ENCODE measurements around the gene DERA. TPM values are rescaled to one million over a fixed set of nuclear protein-coding genes. Genes with fewer than 3 reads are reported as not detected.

Gene DERA
- total and polyA plus RNA-seq, 2 of the 8 experiments (the other 6 are each of a cell fraction or from before 2014, with no cell fraction given) = 13.1 to 17.1 TPM

DNA sequence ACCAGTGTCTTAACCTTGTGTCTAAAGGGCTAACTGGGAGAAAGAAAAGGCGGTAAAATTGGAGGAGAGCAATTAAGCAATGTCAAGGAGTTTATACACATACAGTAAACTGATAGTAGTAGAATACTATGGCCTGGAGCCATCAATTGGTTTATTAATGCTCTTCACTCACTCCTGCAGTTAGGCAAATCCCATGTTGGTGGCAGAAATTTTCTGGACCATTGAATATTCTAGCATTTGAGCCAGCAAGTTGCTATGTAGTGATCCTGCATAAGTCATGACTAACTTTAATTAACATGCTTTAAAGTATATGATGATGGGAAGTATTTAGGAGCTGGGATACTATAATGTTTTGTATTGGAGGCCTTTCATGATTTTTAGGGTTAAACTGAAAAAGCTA, 14.3 kb upstream of the DERA start:
- no peak for TF ChIP-seq RBBP5 (IDR thresholded peaks at IDR 0.05; ENCODE audit: borderline replicate concordance, low read depth, low read length)
- TF ChIP-seq YY1 (IDR thresholded peaks at IDR 0.05; ENCODE audit: low read depth, low read length) = no peak
- TF ChIP-seq SP2 (IDR thresholded peaks at IDR 0.05; ENCODE audit: low read length) = no peak
- TF ChIP-seq, protein P1, sequence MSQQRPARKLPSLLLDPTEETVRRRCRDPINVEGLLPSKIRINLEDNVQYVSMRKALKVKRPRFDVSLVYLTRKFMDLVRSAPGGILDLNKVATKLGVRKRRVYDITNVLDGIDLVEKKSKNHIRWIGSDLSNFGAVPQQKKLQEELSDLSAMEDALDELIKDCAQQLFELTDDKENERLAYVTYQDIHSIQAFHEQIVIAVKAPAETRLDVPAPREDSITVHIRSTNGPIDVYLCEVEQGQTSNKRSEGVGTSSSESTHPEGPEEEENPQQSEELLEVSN (IDR thresholded peaks at IDR 0.05) = no peak
- TF ChIP-seq SIX5 (IDR thresholded peaks at IDR 0.05; ENCODE audit: low read depth, low read length) = no peak
- TF ChIP-seq BCL11A (IDR thresholded peaks at IDR 0.05; ENCODE audit: low read depth in 2 of 2, low read length in 2 of 2) = no peak
- no peak for TF ChIP-seq SRF (IDR thresholded peaks at IDR 0.05; ENCODE audit: low read depth, low read length)
- no peak for TF ChIP-seq CHD1 (IDR thresholded peaks at IDR 0.05; ENCODE audit: low read depth, low read length)
- no peak for TF ChIP-seq ATF3 (IDR thresholded peaks at IDR 0.05; ENCODE audit: insufficient read depth, low read depth, low read length)
- no peak for TF ChIP-seq NANOG (IDR thresholded peaks at IDR 0.05; ENCODE audit: insufficient read depth, low read depth, low read length, poor library complexity, severe bottlenecking)
- no peak for TF ChIP-seq POLR2A (IDR thresholded peaks at IDR 0.05; ENCODE audit: control extremely low read depth in 1 of 2, low read depth in 2 of 2, low read length in 2 of 2)
- FAIRE-seq (no peak), DNase-seq (ENCODE audit: low read depth in 1 of 2, low spot score in 2 of 2) (no peak)
- H2BK120ac ChIP-seq (replicated peaks; ENCODE audit: low read depth, low read length) = no peak overlapping the region
- no peak overlapping the region for H2BK5ac ChIP-seq (ENCODE audit: low read depth, low read length)
- no peak overlapping the region for H3K18ac ChIP-seq (ENCODE audit: extremely low read depth, low read length)
- H4K5ac ChIP-seq (ENCODE audit: insufficient read length, low read depth, low read length) = no peak overlapping the region
- no peaks in the 10 kb centered on the region for H3K79me1 ChIP-seq (ENCODE audit: low read depth, low read length)
- H3K4ac ChIP-seq (replicated peaks; ENCODE audit: insufficient read length, low read depth, low read length) = no peak overlapping the region
- no peak overlapping the region for H3K23ac ChIP-seq (ENCODE audit: insufficient read length)
- H3K4me3 ChIP-seq (ENCODE audit: extremely low read depth in 1 of 4, insufficient read depth in 2 of 4, low read depth in 3 of 4, low read length in 4 of 4) = no peak overlapping the region
- no peak overlapping the region for H3K56ac ChIP-seq (replicated peaks; ENCODE audit: insufficient read length, low read depth, low read length)
- no peak overlapping the region for H3K14ac ChIP-seq (ENCODE audit: insufficient read length)
- H3K9ac ChIP-seq (replicated peaks in 1 of 4; ENCODE audit: extremely low read depth in 1 of 4, low read depth in 3 of 4, low read length in 3 of 4) = no peak overlapping the region
- H4K91ac ChIP-seq (replicated peaks; ENCODE audit: insufficient read length, low read length) = no peak overlapping the region
- 86% methylated on average over 1 of the region's 1 CpG; no CpG with 5 or more reads in 1 of the 2 experiments for WGBS, 2 experiments (ENCODE audit: extremely low coverage in 1 of 2, insufficient coverage in 1 of 2, insufficient read length in 1 of 2, insufficient replicate concordance in 2 of 2, low coverage in 1 of 2, low lambda C conversion rate in 2 of 2, missing lambda C conversion rate in 1 of 2)
- H3K4me2 ChIP-seq (ENCODE audit: insufficient read depth in 1 of 2, low read depth in 2 of 2, low read length in 2 of 2) = no peak overlapping the region
- peaks cover 0 to 7% of the 10 kb centered on the region in 2 experiments; a peak in 2 of 4 replicates for H3K79me2 ChIP-seq (ENCODE audit: control insufficient read depth in 1 of 2, insufficient read depth in 2 of 2, low read length in 2 of 2)
- no peaks in the 10 kb centered on the region for H3K9me3 ChIP-seq (ENCODE audit: insufficient read depth in 2 of 2, low read depth in 1 of 2, low read length in 1 of 2)
- CTCF ChIA-PET (ENCODE audit: partially characterized antibody) = interaction anchor here (0.8 to 5.1 kb wide), 10 partner anchors 7 to 374 kb away, joined by 3 to 41 read pairs (median 3); partner anchors contain the start of gene DERA
- no peak overlapping the region for H3K27ac ChIP-seq (ENCODE audit: low read depth, low read length)
- peaks cover 0 to 3% of the 10 kb centered on the region in 2 experiments for H4K20me1 ChIP-seq (replicated peaks in 1 of 2; ENCODE audit: control insufficient read depth in 1 of 2, insufficient read depth in 2 of 2, low read length in 2 of 2)
- peaks cover 9 to 87% (median 51%) of the 10 kb centered on the region in 4 experiments for H3K36me3 ChIP-seq (ENCODE audit: control insufficient read depth in 2 of 4, insufficient read depth in 4 of 4, low read length in 3 of 4)
- no peak overlapping the region for H4K8ac ChIP-seq (ENCODE audit: extremely low read depth, insufficient read depth, low read length)
- POLR2A ChIA-PET (ENCODE audit: partially characterized antibody) = interaction anchor here (0.8 to 3.1 kb wide), 4 partner anchors 9 to 14 kb away, joined by 3 to 19 read pairs (median 4); partner anchors contain the start of genes DERA and STRAP
- H3K4me1 ChIP-seq (replicated peaks in 1 of 4; ENCODE audit: control insufficient read depth in 3 of 4, insufficient read depth in 4 of 4, low read length in 3 of 4) = no peaks in the 10 kb centered on the region
- no peaks in the 10 kb centered on the region for H3K23me2 ChIP-seq (ENCODE audit: low read depth, low read length)
- H2AK5ac ChIP-seq (ENCODE audit: low read depth, low read length) = no peak overlapping the region
- no peak overlapping the region for H2AFZ ChIP-seq (ENCODE audit: low read length)
- H3K27me3 ChIP-seq (replicated peaks in 1 of 4; ENCODE audit: control insufficient read depth in 3 of 4, extremely low read depth in 1 of 4, insufficient read depth in 3 of 4, low read length in 3 of 4) = no peaks in the 10 kb centered on the region
- no peak overlapping the region for H2BK20ac ChIP-seq (ENCODE audit: low read length)
- no peak overlapping the region for H2BK15ac ChIP-seq (ENCODE audit: low read length)
- H2BK12ac ChIP-seq (ENCODE audit: low read depth, low read length) = no peak overlapping the region
